GM18873 (cell line): ENCODE data around the gene GLCE.
"Not testable (repeated sequence)": the region's sequence is repeated elsewhere in the genome, so short reads cannot be mapped to it uniquely, and the experiment has no call there.

Source experiments
- ATAC-seq: cut with Tn5 transposase; IDR thresholded peaks from one replicate; pipeline ENCODE4 v1.9.1; 2021; ENCODE audit warnings: mild to moderate bottlenecking, moderate library complexity, moderate number of reproducible peaks; ENCODE audit not compliant: unreplicated experiment, low FRiP score

Gene GLCE

DNA sequence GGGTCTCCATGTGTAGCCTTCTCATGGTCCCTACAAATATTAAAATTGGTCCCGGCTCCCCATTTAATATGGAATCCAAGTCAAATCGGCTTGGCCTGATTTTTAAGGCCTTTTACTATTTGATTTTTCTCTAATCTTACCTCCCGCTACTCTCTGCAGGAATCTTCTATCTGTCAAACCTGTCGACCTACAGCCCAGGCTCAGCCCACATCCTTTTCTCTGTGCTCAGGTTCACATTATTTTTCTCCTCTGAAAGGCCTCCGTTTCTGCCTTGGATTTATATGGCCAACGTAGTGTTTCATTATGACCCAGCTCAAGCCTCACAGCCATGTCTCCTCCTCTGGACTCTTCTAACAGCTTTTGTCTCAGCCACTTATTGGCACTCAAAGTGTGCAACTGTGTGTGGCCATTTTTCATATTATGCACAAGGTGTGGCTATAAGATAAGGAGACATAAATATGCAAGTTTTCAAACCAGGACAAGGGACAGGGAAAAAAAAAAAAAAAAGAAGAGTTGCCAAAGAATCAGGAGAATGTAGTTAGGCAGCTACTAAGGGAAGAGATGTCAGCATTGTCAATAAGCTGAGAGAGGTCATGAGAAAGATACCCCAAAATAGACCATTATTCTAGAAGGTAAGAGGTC, 2.1 kb upstream of the GLCE start:
- ATAC-seq: no peak

DNA sequence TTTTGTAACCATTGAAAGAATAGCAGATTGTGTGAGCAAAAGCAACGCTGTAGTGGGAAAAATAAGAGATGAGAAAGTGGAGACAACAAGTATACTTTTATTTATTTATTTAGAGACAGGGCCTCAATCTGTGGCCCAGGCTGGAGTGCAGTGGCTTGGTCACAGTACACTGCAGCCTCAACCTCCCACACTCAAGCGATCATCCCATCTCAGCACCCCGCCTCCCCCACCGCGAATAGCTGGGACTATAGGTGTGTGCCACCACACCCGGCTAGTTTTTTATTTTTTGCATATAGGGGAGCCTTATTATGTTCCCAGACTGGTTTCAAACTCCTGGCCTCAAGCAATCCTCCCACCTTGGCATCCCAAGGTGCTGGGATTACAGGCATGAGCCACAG, 1.6 kb upstream of the GLCE start:
- no peak for ATAC-seq

DNA sequence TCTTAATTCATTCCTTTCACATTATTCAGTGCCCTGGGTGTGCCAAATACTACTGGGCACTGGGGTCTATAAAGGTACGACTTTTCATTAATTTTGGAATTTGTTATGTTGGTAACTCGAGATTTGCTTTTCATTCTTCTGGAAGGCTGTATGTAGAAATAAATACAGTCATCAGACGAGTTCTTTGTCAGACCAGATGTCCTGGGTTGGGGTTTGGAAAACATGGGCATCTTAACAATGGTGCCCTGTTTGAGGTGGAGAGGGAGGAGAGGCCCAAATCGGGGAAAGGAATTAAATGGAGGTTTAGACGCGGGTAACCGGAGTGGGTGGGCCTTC, 662 bp upstream of the GLCE start:
- ATAC-seq: no peak

DNA sequence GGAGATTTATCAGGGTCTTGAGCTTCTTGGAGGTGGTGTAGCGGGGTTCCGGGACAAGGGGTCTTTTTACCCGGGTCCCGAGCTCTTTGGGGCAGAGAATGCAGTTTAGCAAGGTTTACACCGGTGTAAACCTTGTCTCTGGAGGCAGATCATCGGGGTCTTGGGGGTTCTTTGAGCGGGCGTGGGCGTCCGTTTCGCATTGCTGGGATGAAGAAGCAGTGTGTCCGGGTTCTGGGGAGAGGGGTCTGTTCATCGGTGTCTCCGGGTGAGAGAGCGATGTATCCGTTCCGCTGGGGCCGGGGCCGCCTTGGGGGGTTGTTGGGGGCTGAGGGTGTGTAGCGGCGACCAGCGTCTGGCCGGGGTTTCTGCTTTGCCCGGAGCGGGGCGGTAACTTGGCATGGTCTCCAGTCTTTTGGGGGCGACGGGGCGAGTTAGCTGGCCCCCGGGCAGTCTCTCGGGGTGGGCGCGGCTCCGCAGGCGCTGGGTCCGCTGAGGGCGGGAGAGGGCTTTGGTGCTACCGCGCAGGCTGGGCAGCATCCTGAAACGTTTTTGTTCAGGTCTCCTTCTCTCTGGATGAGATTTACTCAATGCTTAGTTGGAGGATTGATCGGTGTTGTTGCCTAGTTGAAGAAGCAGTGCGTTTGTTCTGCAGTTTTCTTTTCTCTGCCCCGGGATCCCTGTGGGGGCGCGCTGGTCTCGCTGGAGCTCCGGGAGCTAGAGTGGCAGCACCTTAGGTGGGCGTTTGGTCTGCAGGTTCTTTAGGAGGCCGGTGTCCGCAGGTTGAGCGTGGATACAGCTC, 843 bp downstream of the GLCE start:
- ATAC-seq: no peak

DNA sequence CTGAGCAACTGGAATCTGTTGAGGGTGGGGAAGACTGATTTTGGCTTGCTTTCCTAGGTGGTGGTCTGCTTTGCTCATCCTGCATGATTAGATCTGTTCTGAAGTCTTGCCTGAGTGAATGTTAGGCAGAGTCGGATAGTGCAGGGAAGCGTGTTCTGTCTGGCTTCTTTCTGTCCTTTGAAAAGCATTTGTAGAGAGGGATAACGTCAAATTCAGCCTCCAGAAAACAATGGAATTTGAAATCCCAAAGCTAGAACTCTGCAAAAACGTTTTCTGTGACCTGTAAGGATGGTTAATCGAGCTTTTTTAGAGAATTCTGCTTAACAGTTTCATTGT, 1.4 kb downstream of the GLCE start:
- ATAC-seq: no peak

- ATAC-seq: no peak
Measured at GRCh38 chr15:69163141-69163669, 2.8 kb downstream of the GLCE start.

DNA sequence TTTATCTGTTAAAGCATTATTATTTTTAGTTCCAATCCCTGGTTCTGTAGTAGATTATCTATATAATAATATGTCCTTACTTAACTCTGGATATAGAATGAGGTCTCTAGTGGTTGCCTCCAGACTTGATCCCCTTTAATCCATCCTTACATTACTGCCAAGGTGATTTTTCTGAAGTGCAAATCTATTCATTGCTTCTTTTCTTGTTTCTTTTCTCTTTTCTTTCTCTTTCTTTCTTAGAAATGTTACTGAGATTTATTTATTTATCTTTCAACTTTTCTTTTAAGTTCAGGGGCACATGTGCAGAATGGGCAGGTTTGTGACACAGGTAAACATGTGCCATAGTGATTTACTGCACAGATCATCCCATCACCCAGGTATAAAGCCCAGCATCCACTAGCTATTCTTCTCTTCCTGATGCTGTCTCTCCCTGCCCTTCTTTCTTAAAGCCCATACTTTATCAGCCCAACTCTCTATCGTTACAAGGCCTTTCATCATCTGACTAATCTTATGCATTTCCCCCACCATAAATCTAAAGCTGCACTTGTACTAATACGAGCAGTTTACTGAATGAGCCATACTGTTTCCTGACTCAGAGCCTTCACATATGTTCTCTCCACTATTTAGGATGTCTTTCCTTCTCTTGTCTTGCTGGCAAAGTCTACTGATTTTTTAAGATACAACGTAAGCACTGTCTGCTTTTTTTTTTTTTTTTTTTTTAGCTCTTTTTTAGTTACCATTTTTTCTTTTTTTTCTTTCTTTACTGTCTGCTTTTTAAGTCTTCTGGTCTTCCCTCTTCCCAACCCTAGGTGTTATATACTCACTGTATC, 4.6 kb downstream of the GLCE start:
- no peak for ATAC-seq

GRCh38 chr15:69165637-69166025, 5.2 kb downstream of the GLCE start:
- no peak for ATAC-seq

GRCh38 chr15:69167218-69167846, 6.9 kb downstream of the GLCE start:
- no peak for ATAC-seq

DNA sequence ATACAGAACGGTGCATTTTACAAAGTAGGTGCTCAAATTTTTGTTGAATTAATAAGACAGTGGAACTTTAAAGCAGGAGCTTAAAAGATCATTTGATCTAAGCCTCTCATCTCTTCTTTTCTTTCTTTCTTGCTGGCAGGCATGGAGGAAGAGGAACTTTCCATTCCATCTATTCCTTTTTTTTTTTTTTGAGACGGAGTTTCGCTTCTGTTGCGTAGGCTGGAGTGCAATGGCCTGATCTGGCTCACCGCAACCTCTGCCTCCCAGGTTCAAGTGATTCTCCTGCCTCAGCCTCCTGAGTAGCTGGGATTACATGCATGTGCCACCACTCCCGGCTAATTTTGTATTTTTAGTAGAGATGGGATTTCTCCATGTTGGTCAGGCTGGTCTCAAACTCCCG, 7.9 kb downstream of the GLCE start:
- not testable (repeated sequence) for ATAC-seq

DNA sequence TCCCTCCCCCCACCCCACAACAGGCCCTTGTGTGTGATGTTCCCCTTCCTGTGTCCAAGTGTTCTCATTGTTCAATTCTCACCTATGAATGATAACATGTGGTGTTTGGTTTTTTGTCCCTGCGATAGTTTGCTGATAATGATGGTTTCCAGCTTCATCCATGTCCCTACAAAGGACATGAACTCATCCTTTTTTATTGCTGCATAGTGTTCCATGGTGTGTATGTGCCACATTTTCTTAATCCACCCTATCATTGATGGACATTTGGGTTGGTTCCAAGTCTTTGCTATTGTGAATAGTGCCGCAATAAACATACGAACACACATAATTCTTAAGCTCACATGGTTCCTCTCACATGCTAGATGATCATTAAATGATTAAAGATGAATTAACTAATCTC, 9.1 kb downstream of the GLCE start:
- ATAC-seq: not testable (repeated sequence)

- no peak for ATAC-seq
Measured at GRCh38 chr15:69170597-69170996, 10.2 kb downstream of the GLCE start.

DNA sequence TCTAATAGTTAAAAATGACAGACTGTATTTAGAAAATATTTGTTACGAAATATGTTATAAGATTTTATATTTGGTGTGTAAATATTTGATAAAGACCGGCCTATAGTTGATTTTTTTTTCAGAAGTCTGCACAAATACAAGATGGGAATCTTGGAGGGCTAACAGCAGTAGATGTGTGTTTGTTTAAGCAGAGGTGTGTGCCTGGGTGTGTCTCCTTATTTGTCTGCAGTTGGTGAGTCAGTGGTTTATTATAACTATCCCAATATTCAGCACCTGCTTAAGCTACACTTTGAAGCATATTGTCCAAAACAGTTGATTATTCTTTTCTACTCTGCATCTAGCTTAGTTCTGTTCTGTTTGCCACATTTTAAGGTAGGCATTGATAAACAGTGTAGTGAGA, 12.4 kb downstream of the GLCE start:
- ATAC-seq: no peak

- no peak for ATAC-seq
Measured at GRCh38 chr15:69175536-69175935, 15.1 kb downstream of the GLCE start.

- no peak for ATAC-seq
Measured at GRCh38 chr15:69181424-69181823, 21.0 kb downstream of the GLCE start.

GRCh38 chr15:69185216-69185615, 24.8 kb downstream of the GLCE start:
- no peak for ATAC-seq

DNA sequence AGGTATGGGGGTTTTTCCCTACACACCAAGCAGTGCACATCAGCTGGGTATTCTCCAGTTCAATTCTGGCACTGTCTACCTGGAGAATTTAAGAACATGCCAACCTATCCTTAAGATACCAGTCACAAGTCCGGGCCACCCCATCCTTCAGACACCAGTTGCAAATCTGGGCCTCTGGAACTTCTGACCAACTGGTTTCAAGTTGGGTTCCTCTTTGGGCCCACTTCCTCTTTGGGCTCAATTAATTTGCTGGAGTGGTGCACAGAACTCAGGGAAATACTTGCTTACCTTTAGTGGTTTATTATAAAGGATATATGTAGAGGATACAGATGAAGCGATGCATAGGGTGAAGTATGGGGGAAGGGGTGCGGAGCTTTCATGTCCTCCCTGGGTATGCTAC, 25.3 kb downstream of the GLCE start:
- no peak for ATAC-seq

DNA sequence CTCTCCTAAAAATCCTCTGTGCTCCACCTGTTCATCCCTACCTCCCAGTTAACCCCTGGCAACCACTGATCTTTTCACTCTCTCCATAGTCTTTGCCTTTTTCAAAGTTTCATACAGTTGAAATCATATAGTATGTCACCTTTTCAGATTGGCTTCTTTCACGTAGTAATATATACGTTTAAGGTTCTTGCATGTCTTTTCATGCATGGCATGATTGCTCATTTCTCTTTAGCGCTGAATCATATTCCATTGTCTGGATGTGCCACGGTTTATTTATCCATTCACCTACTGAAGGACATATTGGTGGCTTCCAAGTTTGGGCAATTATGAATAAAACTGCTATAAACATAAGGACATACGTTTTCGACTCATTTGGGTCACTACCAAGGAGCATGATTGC, 28.7 kb downstream of the GLCE start:
- ATAC-seq: no peak

GRCh38 chr15:69190091-69190490, 29.7 kb downstream of the GLCE start:
- ATAC-seq: no peak

- ATAC-seq: no peak
Measured at GRCh38 chr15:69190504-69190903, 30.1 kb downstream of the GLCE start.
